ENCODE data around the gene OTULINL.

Gene OTULINL

GRCh38 chr5:14630671-14631070 is 49.1 kb downstream of the OTULINL start:
- no peak overlapping the region for H3K4me3 ChIP-seq (replicated peaks; ENCODE audit: low read depth, low read length)
- TF ChIP-seq CTCF (IDR thresholded peaks at IDR 0.05; ENCODE audit: low read length, missing control alignments): no peak
- DNase-seq (ENCODE audit: low read depth): no peak

- H3K4me3 ChIP-seq (replicated peaks; ENCODE audit: low read depth, low read length): no peak overlapping the region
- no peak for TF ChIP-seq CTCF (IDR thresholded peaks at IDR 0.05; ENCODE audit: low read length, missing control alignments)
- no peak for DNase-seq (ENCODE audit: low read depth)
These were observed 54.1 kb downstream of the OTULINL start for GRCh38 chr5:14635656-14636055.

GRCh38 chr5:14640765-14641164 is 59.2 kb downstream of the OTULINL start:
- TF ChIP-seq CTCF (IDR thresholded peaks at IDR 0.05; ENCODE audit: low read length, missing control alignments): no peak
- no peak overlapping the region for H3K4me3 ChIP-seq (replicated peaks; ENCODE audit: low read depth, low read length)
- DNase-seq (ENCODE audit: low read depth): no peak

- no peak for TF ChIP-seq CTCF (IDR thresholded peaks at IDR 0.05; ENCODE audit: low read length, missing control alignments)
- no peak for DNase-seq (ENCODE audit: low read depth)
These were observed 63.1 kb downstream of the OTULINL start for GRCh38 chr5:14644623-14645237.

GRCh38 chr5:14650052-14650451 is 68.5 kb downstream of the OTULINL start:
- TF ChIP-seq CTCF (IDR thresholded peaks at IDR 0.05; ENCODE audit: low read length, missing control alignments): no peak

More at GRCh38 chr5:14644623-14645237, 63.1 kb downstream of the OTULINL start:
- no peak overlapping the region for H3K4me3 ChIP-seq (replicated peaks; ENCODE audit: low read depth, low read length)

GRCh38 chr5:14655146-14655741 is 73.7 kb downstream of the OTULINL start:
- H3K4me3 ChIP-seq (replicated peaks; ENCODE audit: low read depth, low read length): no peak overlapping the region
- no peak for TF ChIP-seq CTCF (IDR thresholded peaks at IDR 0.05; ENCODE audit: low read length, missing control alignments)
- no peak for DNase-seq (ENCODE audit: low read depth)

More at GRCh38 chr5:14650052-14650451, 68.5 kb downstream of the OTULINL start:
- no peak for DNase-seq (ENCODE audit: low read depth)
- no peak overlapping the region for H3K4me3 ChIP-seq (replicated peaks; ENCODE audit: low read depth, low read length)

- TF ChIP-seq CTCF (IDR thresholded peaks at IDR 0.05; ENCODE audit: low read length, missing control alignments): no peak
These were observed 75.3 kb downstream of the OTULINL start for GRCh38 chr5:14656898-14657297.

More at GRCh38 chr5:14656898-14657297, 75.3 kb downstream of the OTULINL start:
- DNase-seq (ENCODE audit: low read depth): no peak
- no peak overlapping the region for H3K4me3 ChIP-seq (replicated peaks; ENCODE audit: low read depth, low read length)
